Measurements from ENCODE around the gene OR2L8.

- TF ChIP-seq BHLHE40 (IDR thresholded peaks at IDR 0.05; ENCODE audit: low read depth, low read length) = no peak
- TF ChIP-seq CTCF (conservative IDR thresholded peaks at IDR 0.05; ENCODE audit: low read depth, low read length) = no peak
These were observed 44.3 kb downstream of the OR2L8 start for GRCh38 chr1:247992986-247993385.

Measured in IMR-90 (cell line).